GM18499 (cell line): ENCODE results near the gene FOXO3.
"Not testable (repeated sequence)": the region's sequence is repeated elsewhere in the genome, so short reads cannot be mapped to it uniquely, and the experiment has no call there.

Source experiments
- ATAC-seq: cut with Tn5 transposase; IDR thresholded peaks from one replicate; pipeline ENCODE4 v1.9.1; 2021; ENCODE audit warnings: moderate number of reproducible peaks; ENCODE audit not compliant: insufficient read depth, unreplicated experiment

The FOXO3 gene

DNA sequence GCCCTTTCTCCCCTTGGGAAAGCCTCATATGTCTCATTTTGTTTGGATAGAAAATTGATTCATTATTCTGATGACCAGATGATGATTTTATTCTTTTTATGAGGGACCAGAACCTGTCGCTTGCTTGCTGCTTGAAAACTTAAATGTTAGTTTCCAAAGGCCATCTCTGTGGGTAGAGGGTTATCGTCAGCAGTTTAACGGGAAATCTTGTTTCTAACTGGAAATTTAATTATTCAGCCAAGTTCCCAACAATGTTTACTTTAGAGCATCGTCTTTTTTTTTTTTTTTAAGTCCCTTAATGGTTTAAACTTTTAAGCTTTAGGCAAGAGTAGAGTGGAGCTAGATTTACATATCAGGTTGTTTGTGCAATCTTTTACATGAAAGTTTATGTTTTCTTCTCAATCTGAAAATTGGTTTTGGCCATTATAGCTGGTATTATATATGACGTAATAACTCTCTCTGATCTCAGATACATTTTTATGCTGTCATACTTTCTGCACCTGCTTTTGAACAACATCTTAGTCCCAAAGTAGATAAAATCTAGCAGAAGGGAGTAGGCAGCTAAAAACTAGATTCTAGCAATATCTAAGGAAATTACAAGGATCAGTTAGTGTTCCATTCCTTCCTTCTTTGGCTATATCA lies 93.9 kb downstream of the FOXO3 start:
- ATAC-seq = no peak

GRCh38 chr6:108655806-108656651 lies 95.3 kb downstream of the FOXO3 start:
- no peak for ATAC-seq

DNA sequence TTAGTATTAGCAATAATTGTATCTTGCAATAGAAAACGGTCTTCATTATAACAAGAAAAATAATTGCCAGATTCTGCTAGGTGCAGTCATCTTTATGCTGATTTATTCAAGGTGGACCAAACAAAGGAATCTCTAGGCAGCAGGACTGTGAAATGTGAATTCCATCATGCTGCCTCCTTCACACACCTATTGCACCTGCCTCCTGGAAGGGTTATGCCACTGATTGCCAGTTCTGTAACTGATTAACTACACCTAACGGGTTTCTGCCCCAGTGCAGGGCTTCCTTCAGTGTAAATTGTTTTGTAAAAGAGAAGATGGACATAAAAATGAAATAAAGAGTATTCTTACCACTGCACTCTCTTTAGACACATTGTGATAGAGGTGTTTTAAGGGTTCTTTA lies 96.1 kb downstream of the FOXO3 start:
- no peak for ATAC-seq

GRCh38 chr6:108658174-108658573 lies 97.5 kb downstream of the FOXO3 start:
- ATAC-seq = no peak

DNA sequence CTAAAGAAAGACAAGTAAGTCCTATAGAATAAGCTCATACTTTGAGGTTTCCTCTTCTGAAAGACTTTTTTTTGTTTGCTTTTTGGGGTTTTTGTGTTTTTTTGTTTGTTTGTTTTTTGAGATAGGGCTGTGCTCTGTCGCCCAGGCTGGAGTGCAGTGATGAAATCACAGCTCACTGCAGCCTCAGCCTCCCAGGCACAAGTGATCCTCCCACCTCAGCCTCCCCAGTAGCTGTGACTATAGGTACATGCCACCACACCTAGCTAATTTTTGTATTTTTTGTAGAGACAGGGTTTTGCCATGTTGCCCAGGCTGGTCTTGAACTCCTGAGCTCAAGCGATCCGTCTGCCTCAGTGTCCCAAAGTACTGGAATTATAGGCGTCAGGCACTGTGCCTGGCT lies 98.1 kb downstream of the FOXO3 start:
- ATAC-seq = not testable (repeated sequence)

DNA sequence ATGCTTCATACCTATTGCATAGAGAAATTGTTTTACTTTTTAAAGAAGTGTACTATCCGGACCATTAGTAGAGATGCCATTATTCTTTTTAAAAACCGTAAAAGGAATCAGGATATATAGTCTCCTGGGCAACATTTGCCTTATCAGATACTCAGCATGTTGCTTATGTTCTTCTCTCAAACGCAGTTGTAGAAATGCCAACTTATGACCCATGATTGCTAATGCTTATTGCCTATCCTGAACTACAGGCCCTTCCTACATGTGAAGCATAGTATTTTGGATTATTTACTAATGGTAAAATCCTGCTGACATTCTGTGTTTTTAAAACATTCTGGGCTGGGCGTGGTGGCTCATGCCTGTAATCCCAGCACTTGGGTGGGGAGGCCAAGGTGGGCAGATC lies 99.5 kb downstream of the FOXO3 start:
- no peak for ATAC-seq

- ATAC-seq = no peak
Measured at GRCh38 chr6:108661430-108661829, 100.7 kb downstream of the FOXO3 start.

DNA sequence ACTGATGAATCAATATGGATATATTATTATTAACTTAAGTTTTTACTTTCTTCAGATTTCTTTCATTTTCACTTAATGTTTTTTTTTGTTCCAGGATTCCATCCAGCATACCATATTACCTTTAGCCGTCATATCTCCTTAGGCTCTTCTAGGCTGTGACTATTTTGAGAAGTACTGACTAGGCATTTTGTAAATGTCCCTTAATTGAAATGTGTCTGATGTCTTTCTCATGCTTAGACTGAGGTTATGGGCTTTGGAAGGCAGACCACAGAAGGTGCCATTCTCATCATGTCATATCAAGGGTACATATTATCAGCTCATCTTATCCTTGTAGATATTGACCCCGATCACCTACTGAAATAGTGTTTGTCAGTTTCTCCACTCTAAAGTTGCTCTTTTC lies 101.3 kb downstream of the FOXO3 start:
- ATAC-seq = no peak

DNA sequence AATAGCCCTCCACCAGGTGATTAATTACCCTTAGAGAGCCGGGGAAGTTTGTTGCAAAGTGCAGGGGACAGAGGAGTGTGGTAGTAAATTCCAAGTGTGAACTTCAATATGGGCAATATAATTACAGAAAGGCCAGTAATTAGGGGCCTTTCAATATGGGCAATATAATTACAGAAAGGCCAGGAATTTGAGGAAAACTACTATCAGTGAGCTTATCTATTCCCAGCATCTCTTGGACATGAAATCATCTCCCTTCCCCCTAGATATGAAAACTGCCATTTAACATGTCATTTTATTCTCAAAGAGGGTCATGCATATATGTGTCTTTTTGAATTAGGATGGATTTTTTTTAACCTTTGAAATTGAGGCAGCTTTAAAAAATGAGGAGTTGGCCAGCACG lies 102.0 kb downstream of the FOXO3 start:
- no peak for ATAC-seq

DNA sequence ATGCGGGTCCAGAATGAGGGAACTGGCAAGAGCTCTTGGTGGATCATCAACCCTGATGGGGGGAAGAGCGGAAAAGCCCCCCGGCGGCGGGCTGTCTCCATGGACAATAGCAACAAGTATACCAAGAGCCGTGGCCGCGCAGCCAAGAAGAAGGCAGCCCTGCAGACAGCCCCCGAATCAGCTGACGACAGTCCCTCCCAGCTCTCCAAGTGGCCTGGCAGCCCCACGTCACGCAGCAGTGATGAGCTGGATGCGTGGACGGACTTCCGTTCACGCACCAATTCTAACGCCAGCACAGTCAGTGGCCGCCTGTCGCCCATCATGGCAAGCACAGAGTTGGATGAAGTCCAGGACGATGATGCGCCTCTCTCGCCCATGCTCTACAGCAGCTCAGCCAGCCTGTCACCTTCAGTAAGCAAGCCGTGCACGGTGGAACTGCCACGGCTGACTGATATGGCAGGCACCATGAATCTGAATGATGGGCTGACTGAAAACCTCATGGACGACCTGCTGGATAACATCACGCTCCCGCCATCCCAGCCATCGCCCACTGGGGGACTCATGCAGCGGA lies 102.9 kb downstream of the FOXO3 start:
- not testable (repeated sequence) for ATAC-seq

- ATAC-seq = no peak
Measured at GRCh38 chr6:108665495-108666196, 104.9 kb downstream of the FOXO3 start.

DNA sequence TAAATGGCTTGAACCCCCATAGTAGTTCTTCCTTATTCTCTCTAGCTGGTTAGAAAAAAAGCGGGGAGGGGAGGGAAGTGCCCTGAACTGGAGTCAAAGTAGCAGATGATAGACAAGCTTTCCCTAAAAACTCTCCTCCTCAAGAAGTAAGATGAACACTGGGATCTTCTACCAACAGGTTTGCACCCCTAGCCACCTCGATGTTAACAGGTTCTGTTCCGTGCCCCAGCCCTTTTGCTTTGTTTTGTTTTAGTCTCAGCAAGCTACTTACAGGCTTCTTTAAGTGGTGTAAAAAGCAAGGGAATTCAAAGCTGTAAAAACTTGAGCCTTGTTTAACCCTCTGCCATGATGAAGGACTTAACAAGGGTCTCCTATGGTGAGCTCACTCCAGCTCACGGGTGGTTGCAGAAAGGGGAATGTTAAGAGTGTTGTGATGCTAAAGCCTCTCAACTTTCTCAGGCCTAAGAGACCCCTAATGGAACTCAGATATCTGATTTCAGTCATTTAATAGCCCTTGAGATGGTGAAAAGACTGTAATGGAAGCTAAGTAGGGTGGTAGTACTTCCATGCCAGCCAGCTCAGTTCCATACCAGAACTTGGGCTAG lies 106.0 kb downstream of the FOXO3 start:
- no peak for ATAC-seq

DNA sequence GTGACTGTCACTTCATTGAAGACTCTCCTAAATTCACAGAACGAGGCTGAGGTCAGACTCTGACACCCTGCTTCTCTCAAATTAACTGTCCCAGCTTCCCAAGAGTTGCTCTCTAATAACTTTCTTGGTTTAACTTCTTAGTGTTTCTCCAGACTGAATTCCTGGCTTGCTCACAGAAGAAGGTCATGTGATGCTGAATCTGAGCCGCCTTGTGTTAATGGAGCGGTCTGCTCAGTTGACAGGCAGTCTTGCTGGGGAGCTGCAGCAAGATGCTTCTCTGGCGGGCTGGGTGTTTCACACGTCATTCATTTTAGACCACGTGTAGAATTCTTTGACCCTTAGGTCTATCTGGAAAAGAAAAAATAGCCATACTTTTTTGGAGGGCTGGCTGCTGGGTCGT lies 107.3 kb downstream of the FOXO3 start:
- ATAC-seq = no peak

DNA sequence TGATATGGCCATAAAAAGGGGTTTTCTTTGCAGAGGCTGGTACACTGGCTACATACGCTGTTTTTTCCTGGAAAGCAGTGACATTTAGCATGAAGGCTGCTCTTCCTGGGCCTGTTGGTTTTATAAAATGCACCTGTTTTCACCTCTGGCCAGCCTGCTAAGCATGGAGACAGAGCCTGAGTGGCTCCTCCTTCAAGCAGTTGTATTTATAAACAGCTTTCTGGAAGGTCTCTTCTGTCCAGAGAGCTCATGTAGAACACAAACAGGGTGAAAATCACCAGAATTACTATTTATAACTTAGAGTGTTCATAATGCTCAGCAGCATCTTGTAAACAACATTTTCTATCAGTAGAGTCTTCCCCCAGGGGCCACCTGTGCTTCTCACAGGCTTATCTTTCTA lies 109.0 kb downstream of the FOXO3 start:
- ATAC-seq = no peak

DNA sequence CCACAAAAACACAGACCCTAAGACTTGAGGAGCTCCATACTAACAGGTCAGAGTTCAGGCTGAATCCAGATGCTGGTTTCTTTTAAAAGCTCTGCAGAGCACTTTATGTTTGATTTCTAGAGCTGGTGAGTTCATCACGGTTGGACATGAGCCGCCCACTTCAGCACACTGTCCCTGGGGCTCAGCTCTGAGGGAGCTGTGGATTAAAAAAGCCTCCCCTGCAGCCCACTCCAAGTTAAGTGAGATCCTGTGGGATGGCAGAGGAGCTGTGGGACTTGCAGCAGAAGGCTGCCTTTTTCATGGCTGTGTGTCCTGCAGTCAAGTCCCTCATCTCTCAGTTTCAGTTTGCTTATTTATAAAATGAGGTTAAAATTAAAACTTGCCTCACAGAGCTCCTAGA lies 110.5 kb downstream of the FOXO3 start:
- ATAC-seq = no peak

- ATAC-seq = no peak
Measured at GRCh38 chr6:108671790-108672189, 111.1 kb downstream of the FOXO3 start.

- no peak for ATAC-seq
Measured at GRCh38 chr6:108672641-108673040, 111.9 kb downstream of the FOXO3 start.

GRCh38 chr6:108673153-108673552 lies 112.4 kb downstream of the FOXO3 start:
- ATAC-seq = no peak

- ATAC-seq = no peak
Measured at GRCh38 chr6:108673602-108674001, 112.9 kb downstream of the FOXO3 start.
